Activated CD8-positive, alpha-beta memory T cell treated with anti-CD3 and anti-CD28 coated beads, Interleukin-2, amount 10 ng/mL, durations not matched to agents 7 days and 5 days (primary cell): Measurements from ENCODE around the gene EIF3M. TPM values are rescaled to one million over a fixed set of nuclear protein-coding genes. Genes with fewer than 3 reads are reported as not detected.
"Not testable (repeated sequence)": the region's sequence is repeated elsewhere in the genome, so short reads cannot be mapped to it uniquely, and the experiment has no call there.

Experiments used
- ATAC-seq: fragments of 150-1000 bp; cut with Tn5 transposase; one replicate; pipeline ENCODE4 v1.10.0; 2021; ENCODE audit warnings: moderate library complexity
- CTCF ChIA-PET: fragments of 350-600 bp; sonication (Branson Sonifier 250); formaldehyde crosslinking; loops from one replicate; lab custom pipeline; 2021; ENCODE audit warnings: antibody characterized with exemption; lab: Charles Lee
- DNase-seq: peaks from one replicate; pipeline ENCODE4 v3.0.0-alpha.2; 2020
- H3K27ac Mint-ChIP-seq: one replicate; pipeline ENCODE4 v1.8.0; 2021; ENCODE audit warnings: mild to moderate bottlenecking, mixed read lengths
- H3K27me3 Mint-ChIP-seq: one replicate; pipeline ENCODE4 v1.8.0; 2021; ENCODE audit warnings: mixed read lengths
- H3K36me3 Mint-ChIP-seq: one replicate; pipeline ENCODE4 v1.8.0; 2021; ENCODE audit warnings: mild to moderate bottlenecking, mixed read lengths
- H3K4me1 Mint-ChIP-seq: one replicate; pipeline ENCODE4 v1.8.0; 2021; ENCODE audit warnings: mixed read lengths
- H3K4me3 Mint-ChIP-seq: one replicate; pipeline ENCODE4 v1.8.0; 2021; ENCODE audit warnings: mild to moderate bottlenecking, moderate library complexity, mixed read lengths
- H3K9me3 Mint-ChIP-seq: one replicate; pipeline ENCODE4 v1.8.0; 2022; ENCODE audit warnings: low read depth, mixed read lengths
- total RNA-seq, 2 experiments: library from RNA; stranded (reverse); gene quantifications; one replicate each; pipeline ENCODE4 v1.2.3, GENCODE V29; 2021

The EIF3M gene
- total RNA-seq, 2 experiments from 2014 or later: 233 to 301 TPM

DNA sequence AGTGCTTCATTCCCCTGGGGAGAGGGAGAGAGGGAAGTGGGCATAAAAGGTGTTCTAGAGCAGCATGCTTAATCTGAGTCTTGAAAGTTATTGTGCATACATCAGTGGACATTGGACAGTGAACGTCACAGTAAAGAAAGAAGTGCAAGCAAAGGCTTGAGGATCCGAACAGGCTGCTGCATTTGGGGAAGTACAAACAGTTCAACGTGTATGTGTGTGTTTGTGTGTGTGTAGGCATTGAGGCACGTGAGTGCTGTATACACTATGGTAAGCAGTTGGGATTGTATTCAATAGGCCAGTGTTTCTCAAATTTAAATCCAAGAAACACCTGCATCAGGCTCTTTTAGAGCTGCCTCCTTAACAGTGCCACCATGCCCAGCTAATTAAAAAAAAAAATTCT is 10.4 kb upstream of the EIF3M start:
- CTCF ChIA-PET: no interaction called here
- Mint-ChIP-seq H3K4me1 (no peaks in the 10 kb centered on the region), H3K9me3 (no peaks in the 10 kb centered on the region), H3K27ac (no peak overlapping the region), H3K27me3 (peaks cover 5% of the 10 kb centered on the region), H3K36me3 (no peaks in the 10 kb centered on the region), H3K4me3 (no peak overlapping the region)
- ATAC-seq: no peak
- DNase-seq: no peak

DNA sequence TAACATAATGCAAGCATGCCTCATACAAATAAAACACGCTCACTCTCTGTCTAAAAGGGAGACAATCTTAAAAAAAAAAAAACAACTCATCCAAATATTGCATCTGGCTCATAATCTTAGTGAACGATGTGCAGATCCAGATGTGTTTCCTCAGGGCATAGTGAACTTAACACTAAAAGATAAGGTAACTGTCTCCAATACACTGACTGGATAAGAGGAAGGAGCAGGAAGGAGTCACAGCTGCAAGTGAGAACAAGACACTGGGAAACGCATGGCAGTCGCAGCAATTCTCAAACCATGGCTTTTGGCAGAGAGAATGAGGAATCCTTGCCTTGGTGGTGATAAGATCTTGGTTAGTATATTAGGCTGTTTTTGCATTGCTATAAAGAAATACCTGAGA is 9.2 kb upstream of the EIF3M start:
- ATAC-seq (no peak), DNase-seq (no peak)
- no peaks in the 10 kb centered on the region for H3K36me3 Mint-ChIP-seq
- peaks cover 5% of the 10 kb centered on the region for H3K27me3 Mint-ChIP-seq
- H3K4me3 Mint-ChIP-seq: no peak overlapping the region
- H3K9me3 Mint-ChIP-seq: no peaks in the 10 kb centered on the region
- CTCF ChIA-PET: no interaction called here
- no peak overlapping the region for H3K27ac Mint-ChIP-seq
- H3K4me1 Mint-ChIP-seq: no peaks in the 10 kb centered on the region

DNA sequence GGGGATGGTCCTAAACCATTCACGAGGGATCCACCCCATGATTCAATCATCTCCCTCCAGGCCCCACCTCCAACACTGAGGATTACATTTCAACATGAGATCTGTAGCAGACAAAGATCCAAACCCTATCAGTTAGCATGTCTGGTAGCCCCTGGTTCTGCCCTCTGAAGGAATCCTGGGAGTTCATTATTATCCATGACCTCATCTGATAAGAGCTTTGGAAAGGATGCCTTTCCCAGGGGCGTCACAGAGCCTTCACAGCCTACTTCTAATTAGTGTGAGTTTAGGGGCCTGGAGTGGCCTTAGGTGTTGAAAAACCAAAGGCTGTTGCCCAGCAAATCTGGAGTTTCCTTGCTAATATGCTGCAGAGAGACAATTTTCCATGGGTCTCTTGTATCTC is 8.6 kb upstream of the EIF3M start:
- no peak for DNase-seq
- no peak overlapping the region for H3K27ac Mint-ChIP-seq
- no peaks in the 10 kb centered on the region for H3K36me3 Mint-ChIP-seq
- CTCF ChIA-PET: no interaction called here
- H3K4me3 Mint-ChIP-seq: no peak overlapping the region
- no peak for ATAC-seq
- peaks cover 5% of the 10 kb centered on the region for H3K27me3 Mint-ChIP-seq
- H3K4me1 Mint-ChIP-seq: no peaks in the 10 kb centered on the region
- H3K9me3 Mint-ChIP-seq: no peaks in the 10 kb centered on the region

DNA sequence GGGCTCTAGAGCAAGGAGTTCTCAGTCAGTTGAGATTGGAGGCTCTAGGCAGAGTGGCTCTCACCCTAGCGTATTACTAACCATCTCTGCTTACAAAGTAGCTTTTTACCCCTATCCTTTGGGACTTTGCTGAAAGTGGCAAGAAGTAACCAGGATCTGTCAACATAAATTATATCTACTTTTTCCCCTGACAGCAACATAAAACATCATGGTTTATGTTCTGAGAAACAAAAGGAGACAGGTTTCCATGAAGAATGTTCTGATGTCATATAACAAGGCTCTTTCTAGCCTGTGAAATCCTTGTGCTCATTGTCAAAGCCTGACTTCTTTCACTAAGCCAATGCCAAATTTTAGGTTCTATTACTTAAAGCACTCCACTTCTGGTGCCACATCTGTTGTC is 7.2 kb upstream of the EIF3M start:
- CTCF ChIA-PET: no interaction called here
- Mint-ChIP-seq H3K9me3 (no peaks in the 10 kb centered on the region), H3K36me3 (no peaks in the 10 kb centered on the region), H3K27ac (no peak overlapping the region), H3K4me1 (no peaks in the 10 kb centered on the region), H3K4me3 (no peak overlapping the region), H3K27me3 (no peaks in the 10 kb centered on the region)
- DNase-seq: no peak
- ATAC-seq: no peak

DNA sequence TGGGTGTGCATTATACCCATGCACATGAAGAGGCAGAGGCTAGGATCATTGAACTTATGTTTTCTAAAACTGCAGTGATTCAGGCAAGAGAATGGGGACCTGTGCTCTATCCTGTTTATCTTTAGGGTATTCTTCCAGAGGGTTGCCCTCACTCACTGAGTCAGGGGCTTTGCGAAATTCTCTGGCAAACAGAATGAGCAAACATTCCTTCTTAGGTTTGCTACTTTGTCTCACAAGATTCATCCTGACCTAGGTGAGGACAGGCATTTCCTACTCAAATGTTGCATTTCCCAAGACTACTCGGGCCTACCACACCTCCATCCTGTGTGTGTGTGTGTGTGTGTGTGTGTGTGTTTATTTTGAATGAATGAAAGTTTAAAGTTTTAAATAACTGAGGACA is 2.7 kb upstream of the EIF3M start:
- no peak overlapping the region for H3K27ac Mint-ChIP-seq
- H3K9me3 Mint-ChIP-seq: no peaks in the 10 kb centered on the region
- peaks cover 20% of the 10 kb centered on the region for H3K4me1 Mint-ChIP-seq
- no peak for ATAC-seq
- CTCF ChIA-PET: interaction anchor here (0.8 kb wide), 1 partner anchor 14 kb away, joined by 3 read pairs; no protein-coding TSS in a partner anchor
- DNase-seq: no peak
- H3K27me3 Mint-ChIP-seq: no peaks in the 10 kb centered on the region
- peaks cover 11% of the 10 kb centered on the region for H3K36me3 Mint-ChIP-seq
- no peak overlapping the region for H3K4me3 Mint-ChIP-seq

DNA sequence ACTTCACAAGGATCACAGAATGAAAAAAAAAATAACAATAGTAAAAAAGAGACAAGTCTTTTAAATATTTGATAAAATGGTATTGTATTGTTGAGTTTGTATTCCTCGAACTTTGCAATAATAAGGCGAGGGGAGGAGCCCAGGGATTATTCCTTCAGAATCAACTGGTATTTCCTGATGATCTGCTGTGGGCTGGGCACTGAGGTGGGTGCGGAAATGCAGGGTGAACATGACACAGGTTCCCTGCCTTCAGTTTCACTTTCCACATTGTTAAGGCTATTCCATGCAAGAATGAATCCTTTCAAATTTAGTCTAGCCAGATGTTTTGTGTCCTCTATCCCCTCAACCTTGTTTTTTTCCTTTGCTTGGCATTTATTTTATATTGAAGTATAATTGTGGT is 2.1 kb upstream of the EIF3M start:
- DNase-seq (no peak), ATAC-seq (no peak)
- H3K4me1 Mint-ChIP-seq: peaks cover 26% of the 10 kb centered on the region
- CTCF ChIA-PET: no interaction called here
- H3K4me3 Mint-ChIP-seq: no peak overlapping the region
- no peaks in the 10 kb centered on the region for H3K9me3 Mint-ChIP-seq
- no peaks in the 10 kb centered on the region for H3K27me3 Mint-ChIP-seq
- H3K36me3 Mint-ChIP-seq: peaks cover 12% of the 10 kb centered on the region
- H3K27ac Mint-ChIP-seq: no peak overlapping the region

DNA sequence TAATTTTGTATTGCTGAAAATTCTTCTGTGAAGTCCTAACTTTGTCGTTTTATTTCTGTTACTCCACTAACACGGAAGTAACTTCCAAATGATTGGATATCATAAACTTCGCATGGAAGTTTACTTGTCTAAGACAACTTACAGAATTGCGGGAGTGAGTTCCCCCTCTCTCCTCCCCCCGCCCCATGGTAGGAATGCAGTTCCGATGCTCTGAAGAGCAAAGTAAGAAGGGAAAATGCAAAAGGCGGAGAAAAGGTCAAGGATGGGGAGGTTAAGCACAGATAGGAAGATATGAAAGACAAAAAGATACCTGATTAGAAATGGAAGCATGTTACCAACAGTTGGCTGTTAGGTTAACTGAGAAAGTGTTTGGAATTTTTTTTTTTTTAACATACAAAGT is 1.3 kb downstream of the EIF3M start:
- H3K27ac Mint-ChIP-seq: peak overlapping the region; percentile 99
- H3K27me3 Mint-ChIP-seq: no peaks in the 10 kb centered on the region
- H3K4me3 Mint-ChIP-seq: peak overlapping the region; percentile 99
- no peaks in the 10 kb centered on the region for H3K9me3 Mint-ChIP-seq
- CTCF ChIA-PET: interaction anchor here (1.7 kb wide), 1 partner anchor 12 kb away, joined by 4 read pairs; no protein-coding TSS in a partner anchor
- no peak for DNase-seq
- ATAC-seq: no peak
- H3K4me1 Mint-ChIP-seq: peaks cover 44% of the 10 kb centered on the region
- peaks cover 30% of the 10 kb centered on the region for H3K36me3 Mint-ChIP-seq

DNA sequence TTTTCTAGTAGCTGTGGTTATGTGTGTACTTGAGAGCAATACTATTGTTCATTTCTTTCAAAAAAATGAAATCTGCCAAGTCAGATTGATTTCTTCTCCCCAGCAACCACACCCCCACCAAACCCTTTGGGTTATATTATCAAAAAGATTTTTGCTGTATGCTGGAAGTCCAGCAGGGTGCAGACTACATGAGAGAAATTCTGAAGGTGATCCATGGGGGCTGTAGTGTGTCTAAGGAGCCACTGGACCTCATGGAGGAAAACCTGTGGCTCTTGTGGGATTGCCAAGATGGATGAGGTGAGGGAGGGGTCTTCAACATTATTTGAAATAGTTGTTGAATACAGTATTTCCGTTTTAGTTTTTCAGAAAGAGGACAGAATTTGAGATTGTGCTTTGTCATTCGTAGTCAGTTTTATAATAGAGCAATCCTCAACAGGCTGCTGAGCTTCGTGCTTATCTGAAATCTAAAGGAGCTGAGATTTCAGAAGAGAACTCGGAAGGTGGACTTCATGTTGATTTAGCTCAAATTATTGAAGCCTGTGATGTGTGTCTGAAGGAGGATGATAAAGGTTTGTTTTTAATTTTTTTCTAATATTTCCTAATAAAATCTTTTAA is 3.1 kb downstream of the EIF3M start:
- Mint-ChIP-seq H3K4me3 (no peak overlapping the region), H3K9me3 (no peaks in the 10 kb centered on the region), H3K27me3 (no peaks in the 10 kb centered on the region), H3K27ac (peak overlapping the region; percentile 36), H3K4me1 (peaks cover 46% of the 10 kb centered on the region), H3K36me3 (peaks cover 42% of the 10 kb centered on the region)
- CTCF ChIA-PET: interaction anchor here (1.3 kb wide), 1 partner anchor 19 kb away, joined by 3 read pairs; no protein-coding TSS in a partner anchor
- DNase-seq: peak; percentile 45
- ATAC-seq: no peak

DNA sequence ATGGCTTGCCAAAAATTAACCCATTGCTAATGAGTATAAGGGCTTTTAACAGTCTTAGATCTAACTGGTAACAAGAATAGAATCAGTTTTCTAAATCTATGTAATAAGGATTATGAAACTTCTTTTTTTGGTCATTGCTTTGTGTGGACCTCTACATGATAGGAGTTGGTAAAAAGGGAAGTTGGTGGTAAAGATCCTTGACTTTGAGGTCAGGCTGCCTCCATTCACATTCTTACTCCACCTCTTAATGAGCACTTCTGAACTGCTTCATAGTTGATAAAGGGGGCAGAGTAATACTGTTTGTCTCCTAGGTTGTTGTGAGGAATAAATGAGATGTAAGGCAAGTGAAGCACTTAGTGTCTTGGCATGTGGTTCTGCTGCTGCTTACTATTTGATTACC is 10.6 kb downstream of the EIF3M start:
- DNase-seq (no peak), ATAC-seq (no peak)
- Mint-ChIP-seq H3K27me3 (no peaks in the 10 kb centered on the region), H3K4me1 (peaks cover 26% of the 10 kb centered on the region), H3K36me3 (peaks cover 70% of the 10 kb centered on the region), H3K9me3 (no peaks in the 10 kb centered on the region), H3K4me3 (no peak overlapping the region), H3K27ac (no peak overlapping the region)
- CTCF ChIA-PET: interaction anchor here (0.8 kb wide), 1 partner anchor 14 kb away, joined by 3 read pairs; no protein-coding TSS in a partner anchor

DNA sequence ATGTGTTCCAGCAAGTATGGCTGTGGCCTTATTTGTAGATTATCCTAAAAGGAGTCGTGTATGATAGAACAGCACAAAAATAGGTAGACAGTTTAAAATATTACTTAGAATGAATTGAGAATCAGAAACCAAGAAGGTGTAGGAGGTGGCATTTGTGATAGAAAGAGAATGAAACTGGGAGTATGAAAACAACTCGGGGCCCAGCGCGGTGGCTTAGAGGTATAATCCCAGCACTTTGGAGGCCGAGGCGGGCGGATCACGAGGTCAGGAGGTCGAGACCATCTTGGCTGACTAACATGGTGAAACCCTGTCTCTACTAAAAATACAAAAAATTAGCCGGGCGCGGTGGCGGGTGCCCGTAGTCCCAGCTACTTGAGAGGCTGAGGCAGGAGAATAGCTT is 12.5 kb downstream of the EIF3M start:
- not testable (repeated sequence) for H3K4me3 Mint-ChIP-seq, H3K9me3 Mint-ChIP-seq, DNase-seq, H3K27ac Mint-ChIP-seq, ATAC-seq, H3K27me3 Mint-ChIP-seq
- peaks cover 63% of the 10 kb centered on the region for H3K36me3 Mint-ChIP-seq
- CTCF ChIA-PET: interaction anchor here (1.3 kb wide), 1 partner anchor 11 kb away, joined by 4 read pairs; no protein-coding TSS in a partner anchor
- peaks cover 24% of the 10 kb centered on the region for H3K4me1 Mint-ChIP-seq

DNA sequence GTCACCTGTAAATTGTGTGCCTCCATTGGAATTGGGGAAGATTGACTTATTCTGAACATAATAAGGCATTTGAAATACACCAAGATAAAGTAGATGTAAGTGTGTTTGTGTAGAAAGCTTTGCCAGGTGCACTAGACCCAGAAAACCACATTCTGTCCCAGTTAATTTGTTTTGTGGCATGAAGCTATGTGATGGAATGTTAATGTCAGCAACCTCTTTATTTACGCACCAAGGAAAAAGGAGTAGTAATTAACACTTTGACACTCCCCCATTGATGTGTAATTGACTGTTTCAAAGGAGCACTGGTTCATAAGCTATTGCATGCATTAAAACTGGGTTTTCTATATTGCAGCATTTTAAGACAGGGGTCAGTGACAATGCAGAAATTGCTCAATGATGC is 14.3 kb downstream of the EIF3M start:
- H3K27ac Mint-ChIP-seq: no peak overlapping the region
- no peak overlapping the region for H3K4me3 Mint-ChIP-seq
- H3K9me3 Mint-ChIP-seq: no peaks in the 10 kb centered on the region
- no peaks in the 10 kb centered on the region for H3K27me3 Mint-ChIP-seq
- CTCF ChIA-PET: no interaction called here
- ATAC-seq: no peak
- peaks cover 58% of the 10 kb centered on the region for H3K36me3 Mint-ChIP-seq
- DNase-seq: no peak
- peaks cover 17% of the 10 kb centered on the region for H3K4me1 Mint-ChIP-seq

DNA sequence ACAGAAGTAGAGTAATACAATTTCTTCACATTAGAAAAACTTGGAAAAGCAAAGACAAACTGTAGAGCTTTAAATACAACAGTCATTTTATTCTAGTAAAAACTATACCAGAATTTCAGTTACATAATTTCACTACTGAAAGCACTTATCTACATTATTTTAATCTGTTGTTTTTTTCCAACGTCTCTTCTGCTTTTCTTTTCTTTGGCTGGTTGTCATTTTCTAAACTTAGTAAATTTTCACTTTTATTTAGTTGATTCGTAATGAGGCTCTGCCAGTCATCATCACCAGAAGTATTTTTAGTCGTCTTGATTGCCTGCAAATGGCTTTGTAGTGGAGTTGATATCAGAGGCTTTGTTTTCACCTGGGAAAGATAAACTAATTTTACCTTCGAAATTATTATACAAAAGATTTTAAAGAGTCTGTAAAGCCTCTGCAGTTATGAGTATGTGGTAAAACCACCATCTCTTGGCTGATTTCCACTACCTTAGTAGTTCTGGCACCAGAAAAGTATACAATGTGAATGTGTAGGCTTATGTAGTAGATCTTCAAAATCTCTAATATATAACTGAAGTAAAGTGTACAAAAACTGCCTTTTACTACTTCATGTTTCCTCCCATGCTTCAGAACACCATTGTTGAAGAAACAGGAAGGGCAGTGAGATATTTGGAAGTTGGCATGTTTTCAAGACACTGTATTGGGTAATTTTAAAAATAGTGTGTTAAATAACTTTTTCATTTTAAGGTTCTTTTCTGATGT is 19.2 kb downstream of the EIF3M start:
- CTCF ChIA-PET: no interaction called here
- Mint-ChIP-seq H3K36me3 (peaks cover 55% of the 10 kb centered on the region), H3K4me3 (no peak overlapping the region)

DNA sequence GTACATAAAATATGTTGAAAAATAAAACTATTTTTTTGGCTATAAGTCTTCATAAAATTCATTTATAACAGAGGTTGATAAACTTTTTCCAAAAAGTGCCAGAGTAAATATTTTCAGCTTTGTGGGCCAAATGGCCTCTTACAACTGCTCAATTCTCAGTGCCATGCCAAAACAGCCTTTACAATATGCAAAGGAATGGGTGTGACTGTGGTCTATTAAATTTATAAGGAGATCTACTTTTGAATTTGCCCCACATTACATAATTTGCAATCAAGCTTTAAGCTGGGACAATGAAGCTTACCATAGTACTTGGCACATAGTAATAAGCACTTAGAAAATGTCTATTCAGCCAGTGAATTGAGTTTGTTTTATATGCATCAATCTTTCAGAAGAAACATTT is 22.6 kb downstream of the EIF3M start:
- Mint-ChIP-seq H3K9me3 (peaks cover 5% of the 10 kb centered on the region), H3K4me3 (no peak overlapping the region), H3K27ac (no peak overlapping the region), H3K27me3 (no peaks in the 10 kb centered on the region), H3K4me1 (no peaks in the 10 kb centered on the region), H3K36me3 (peaks cover 59% of the 10 kb centered on the region)
- ATAC-seq (no peak), DNase-seq (no peak)
- CTCF ChIA-PET: interaction anchor here (1.6 kb wide), 1 partner anchor 19 kb away, joined by 3 read pairs; no protein-coding TSS in a partner anchor

More for the DNA sequence above, 19.2 kb downstream of the EIF3M start:
- Mint-ChIP-seq H3K9me3 (peaks cover 3% of the 10 kb centered on the region), H3K27ac (no peak overlapping the region), H3K27me3 (no peaks in the 10 kb centered on the region), H3K4me1 (peaks cover 2% of the 10 kb centered on the region)
- DNase-seq: no peak
- ATAC-seq: no peak

DNA sequence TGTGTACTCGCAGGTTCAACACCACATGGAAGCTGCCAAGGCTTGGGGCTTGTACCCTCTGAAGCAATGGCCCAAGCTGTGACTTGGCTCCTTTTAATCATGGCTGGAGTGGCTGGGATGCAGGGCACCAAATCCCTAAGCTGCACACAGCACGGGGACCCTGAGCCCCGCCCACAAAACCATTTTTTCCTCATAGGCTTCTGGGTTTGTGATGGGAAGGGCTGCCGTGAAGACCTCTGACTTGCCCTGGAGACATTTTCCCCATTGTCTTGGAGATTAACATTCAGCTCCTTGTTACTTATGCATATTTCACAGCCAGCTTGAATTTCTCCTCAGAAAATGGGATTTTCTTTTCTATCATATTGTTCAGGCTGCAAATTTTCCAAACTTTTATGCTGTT is 25.2 kb downstream of the EIF3M start:
- H3K4me1 Mint-ChIP-seq, H3K4me3 Mint-ChIP-seq, DNase-seq, H3K27ac Mint-ChIP-seq, H3K27me3 Mint-ChIP-seq, CTCF ChIA-PET, ATAC-seq, H3K9me3 Mint-ChIP-seq: not testable (repeated sequence)
- peaks cover 43% of the 10 kb centered on the region for H3K36me3 Mint-ChIP-seq
